Endodermal cell (in vitro differentiated cells): ENCODE measurements around the gene IFNL2. TPM values are rescaled to one million over a fixed set of nuclear protein-coding genes. Genes with fewer than 3 reads are reported as not detected.

Experiments used
- DNase-seq: peaks from one replicate; pipeline ENCODE4 v3.0.0-alpha.2; 2017
- H3K27ac ChIP-seq: 2 replicates; pipeline ENCODE4 v1.5.1; 2013; ENCODE audit warnings: mild to moderate bottlenecking, low read depth, low read length, moderate library complexity
- H3K27me3 ChIP-seq: 2 replicates; pipeline ENCODE4 v1.6.1; 2013; ENCODE audit warnings: mild to moderate bottlenecking, low read length, moderate library complexity; ENCODE audit not compliant: insufficient read depth, control insufficient read depth, poor library complexity, severe bottlenecking
- H3K36me3 ChIP-seq: 2 replicates; pipeline ENCODE4 v1.7.0; 2013; ENCODE audit warnings: mild to moderate bottlenecking, low read length, moderate library complexity; ENCODE audit not compliant: control insufficient read depth, insufficient read depth
- H3K4me1 ChIP-seq: one replicate; pipeline ENCODE4 v1.7.0; 2013; ENCODE audit warnings: low read length; ENCODE audit not compliant: control insufficient read depth, insufficient read depth
- H3K4me3 ChIP-seq: 2 replicates; pipeline ENCODE4 v1.5.1; 2013; ENCODE audit warnings: mild to moderate bottlenecking, low read length, moderate library complexity
- H3K9ac ChIP-seq: 2 replicates; pipeline ENCODE4 v1.6.1; 2013; ENCODE audit warnings: mild to moderate bottlenecking, low read length, moderate library complexity; ENCODE audit not compliant: poor library complexity, severe bottlenecking; ENCODE audit errors: extremely low read depth
- H3K9me3 ChIP-seq: 2 replicates; pipeline ENCODE4 v1.6.1; 2013; ENCODE audit warnings: mild to moderate bottlenecking, low read length, moderate library complexity; ENCODE audit not compliant: control insufficient read depth
- H3K27ac Mint-ChIP-seq: 2 replicates; pipeline ENCODE4 v1.8.0; 2020; ENCODE audit warnings: mixed read lengths
- H3K27me3 Mint-ChIP-seq: 2 replicates; pipeline ENCODE4 v1.8.0; 2021; ENCODE audit warnings: mild to moderate bottlenecking, mixed read lengths; ENCODE audit not compliant: insufficient read depth
- H3K36me3 Mint-ChIP-seq: 2 replicates; pipeline ENCODE4 v1.8.0; 2020; ENCODE audit warnings: low read depth, mixed read lengths
- H3K4me1 Mint-ChIP-seq: 2 replicates; pipeline ENCODE4 v1.8.0; 2020; ENCODE audit warnings: mixed read lengths
- H3K4me3 Mint-ChIP-seq: 2 replicates; pipeline ENCODE4 v1.8.0; 2020; ENCODE audit warnings: mild to moderate bottlenecking, moderate library complexity, mixed read lengths
- H3K9me3 Mint-ChIP-seq: 2 replicates; pipeline ENCODE4 v1.8.0; 2020; ENCODE audit warnings: mild to moderate bottlenecking, mixed read lengths
- CTCF ChIP-seq: fragments of 200-600 bp; sonication (generic); conservative IDR thresholded peaks from 2 replicates; pipeline ENCODE4 v1.5.0; 2021; ENCODE audit warnings: antibody characterized with exemption, mild to moderate bottlenecking
- WGBS, 2 experiments: methylation state at CpG; one replicate each; pipeline versions ENCODE4 v1.1.5 to v1.1.7; 2013; ENCODE audit warnings: missing lambda C conversion rate in 2 of 2, mixed read lengths in 1 of 2; ENCODE audit not compliant: insufficient coverage in 1 of 2, insufficient read length in 1 of 2; 5-methylcytosine and 5-hydroxymethylcytosine counted together
- total RNA-seq, 2 donors: library from RNA; stranded (reverse); fragmentation: NEBNext Ultra II Directional in 1 of 2; extraction: Animal tissue kit (Norgen Biotek cat#: 25700) in 1 of 2; gene quantifications; 2 replicates in 1 of 2; 3 replicates in 1 of 2; pipeline ENCODE4 v1.2.1, GENCODE V29; 2021

IFNL2 gene
- total RNA-seq, 2 donors from 2014 or later, result not detected

GRCh38 chr19:39237200-39238184 lies 30.7 kb upstream of the IFNL2 start:
- H3K9me3 Mint-ChIP-seq, result no peaks in the 10 kb centered on the region
- DNase-seq, result peak; percentile 62

GRCh38 chr19:39238209-39238608 lies 30.0 kb upstream of the IFNL2 start:
- WGBS, 2 experiments, result 83 to 85% methylated on average over 5 of the region's 6 CpGs
- Histone ChIP-seq H3K9ac (no peak overlapping the region), H3K36me3 (no peaks in the 10 kb centered on the region), H3K9me3 (no peaks in the 10 kb centered on the region), H3K27me3 (peaks cover 11% of the 10 kb centered on the region), H3K4me3 (no peak overlapping the region), H3K27ac (no peak overlapping the region), H3K4me1 (no peaks in the 10 kb centered on the region)
- no peak for TF ChIP-seq CTCF
- Mint-ChIP-seq H3K4me1 (no peaks in the 10 kb centered on the region), H3K9me3 (no peaks in the 10 kb centered on the region), H3K36me3 (no peaks in the 10 kb centered on the region), H3K4me3 (no peak overlapping the region), H3K27ac (no peak overlapping the region), H3K27me3 (peaks cover 56% of the 10 kb centered on the region)
- DNase-seq, result no peak

More at GRCh38 chr19:39237200-39238184, 30.7 kb upstream of the IFNL2 start:
- Histone ChIP-seq H3K27me3 (peaks cover 11% of the 10 kb centered on the region), H3K27ac (no peak overlapping the region), H3K9ac (no peak overlapping the region), H3K9me3 (no peaks in the 10 kb centered on the region), H3K36me3 (no peaks in the 10 kb centered on the region), H3K4me1 (no peaks in the 10 kb centered on the region), H3K4me3 (no peak overlapping the region)
- Mint-ChIP-seq H3K4me3 (no peak overlapping the region), H3K27me3 (peaks cover 54% of the 10 kb centered on the region), H3K27ac (no peak overlapping the region), H3K36me3 (no peaks in the 10 kb centered on the region), H3K4me1 (no peaks in the 10 kb centered on the region)
- no peak for TF ChIP-seq CTCF
- WGBS, 2 experiments, result 56 to 66% methylated on average over 10 to 22 of the region's 22 CpGs

GRCh38 chr19:39238944-39239343 lies 29.3 kb upstream of the IFNL2 start:
- H3K9me3 ChIP-seq, result no peaks in the 10 kb centered on the region
- Mint-ChIP-seq H3K27me3 (peaks cover 58% of the 10 kb centered on the region), H3K36me3 (no peaks in the 10 kb centered on the region), H3K4me1 (no peaks in the 10 kb centered on the region), H3K27ac (no peak overlapping the region), H3K9me3 (no peaks in the 10 kb centered on the region), H3K4me3 (no peak overlapping the region)
- no peaks in the 10 kb centered on the region for H3K36me3 ChIP-seq
- TF ChIP-seq CTCF, result no peak
- peaks cover 11% of the 10 kb centered on the region for H3K27me3 ChIP-seq
- H3K4me1 ChIP-seq, result no peaks in the 10 kb centered on the region
- H3K9ac ChIP-seq, result no peak overlapping the region
- no peak overlapping the region for H3K4me3 ChIP-seq
- DNase-seq, result no peak
- H3K27ac ChIP-seq, result no peak overlapping the region
- WGBS, 2 experiments, result 87 to 88% methylated on average over 5 to 6 of the region's 6 CpGs
